Hepatocyte (in vitro differentiated cells): ENCODE measurements around the gene EXOC4.

Experiments
- EZH2 ChIP-seq: fragments of 200-600 bp; sonication (generic); IDR thresholded peaks from 2 replicates; pipeline ENCODE4 v1.6.1; 2016; ENCODE audit warnings: antibody characterized with exemption, mild to moderate bottlenecking, borderline replicate concordance
- TF ChIP-seq, protein P1 (sequence below): fragments of 200-600 bp; sonication (generic); IDR thresholded peaks from 2 replicates; pipeline ENCODE4 v1.5.1; 2016; ENCODE audit warnings: antibody characterized with exemption, mild to moderate bottlenecking; ENCODE audit not compliant: poor library complexity

DNA sequence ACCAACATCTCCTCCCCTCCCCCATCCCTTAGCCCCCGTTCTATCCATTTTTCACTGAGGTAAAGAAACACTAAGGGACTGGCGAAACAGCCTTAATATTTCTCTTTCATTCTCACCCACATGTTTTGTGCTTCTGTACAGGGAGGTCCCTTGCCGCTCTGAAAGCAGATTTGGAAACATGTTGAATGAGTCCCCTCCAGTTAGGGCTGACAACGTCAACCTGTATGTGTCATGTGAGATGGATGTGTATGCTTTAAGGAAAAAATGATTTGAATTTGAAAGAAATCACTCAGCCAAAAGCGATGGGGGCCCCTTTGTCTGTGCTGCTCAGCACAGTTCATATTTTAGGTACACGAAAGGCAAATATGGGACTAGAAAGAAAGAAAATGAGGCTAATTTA, 560.0 kb downstream of the EXOC4 start:
- TF ChIP-seq EZH2: no peak
- TF ChIP-seq, protein P1, sequence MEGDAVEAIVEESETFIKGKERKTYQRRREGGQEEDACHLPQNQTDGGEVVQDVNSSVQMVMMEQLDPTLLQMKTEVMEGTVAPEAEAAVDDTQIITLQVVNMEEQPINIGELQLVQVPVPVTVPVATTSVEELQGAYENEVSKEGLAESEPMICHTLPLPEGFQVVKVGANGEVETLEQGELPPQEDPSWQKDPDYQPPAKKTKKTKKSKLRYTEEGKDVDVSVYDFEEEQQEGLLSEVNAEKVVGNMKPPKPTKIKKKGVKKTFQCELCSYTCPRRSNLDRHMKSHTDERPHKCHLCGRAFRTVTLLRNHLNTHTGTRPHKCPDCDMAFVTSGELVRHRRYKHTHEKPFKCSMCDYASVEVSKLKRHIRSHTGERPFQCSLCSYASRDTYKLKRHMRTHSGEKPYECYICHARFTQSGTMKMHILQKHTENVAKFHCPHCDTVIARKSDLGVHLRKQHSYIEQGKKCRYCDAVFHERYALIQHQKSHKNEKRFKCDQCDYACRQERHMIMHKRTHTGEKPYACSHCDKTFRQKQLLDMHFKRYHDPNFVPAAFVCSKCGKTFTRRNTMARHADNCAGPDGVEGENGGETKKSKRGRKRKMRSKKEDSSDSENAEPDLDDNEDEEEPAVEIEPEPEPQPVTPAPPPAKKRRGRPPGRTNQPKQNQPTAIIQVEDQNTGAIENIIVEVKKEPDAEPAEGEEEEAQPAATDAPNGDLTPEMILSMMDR: no peak
